NCI-H2227 (cell line): ENCODE data around the gene PPP1R13B.
"Not testable (repeated sequence)": the region's sequence is repeated elsewhere in the genome, so short reads cannot be mapped to it uniquely, and the experiment has no call there.

Source experiments
- DNase-seq: peaks from one replicate; lab custom pipeline; 2025; ENCODE audit not compliant: unreplicated experiment; lab: John Stamatoyannopoulos, UW

The PPP1R13B gene

GRCh38 chr14:103847451-103848174, at the start of gene PPP1R13B:
TSS of gene PPP1R13B (minus strand) at chr14:103847575. CDS start at chr14:103847307, 268 bp downstream.
- DNase-seq: peak; percentile 93

- peak; percentile 9 for DNase-seq
Observed at GRCh38 chr14:103896578-103896977, 49.2 kb upstream of the PPP1R13B start.

GRCh38 chr14:103894723-103895059, 47.3 kb upstream of the PPP1R13B start:
- no peak for DNase-seq

- no peak for DNase-seq
Observed at GRCh38 chr14:103894034-103894722, 46.8 kb upstream of the PPP1R13B start.

GRCh38 chr14:103892247-103892646, 44.9 kb upstream of the PPP1R13B start:
- DNase-seq: no peak

DNA sequence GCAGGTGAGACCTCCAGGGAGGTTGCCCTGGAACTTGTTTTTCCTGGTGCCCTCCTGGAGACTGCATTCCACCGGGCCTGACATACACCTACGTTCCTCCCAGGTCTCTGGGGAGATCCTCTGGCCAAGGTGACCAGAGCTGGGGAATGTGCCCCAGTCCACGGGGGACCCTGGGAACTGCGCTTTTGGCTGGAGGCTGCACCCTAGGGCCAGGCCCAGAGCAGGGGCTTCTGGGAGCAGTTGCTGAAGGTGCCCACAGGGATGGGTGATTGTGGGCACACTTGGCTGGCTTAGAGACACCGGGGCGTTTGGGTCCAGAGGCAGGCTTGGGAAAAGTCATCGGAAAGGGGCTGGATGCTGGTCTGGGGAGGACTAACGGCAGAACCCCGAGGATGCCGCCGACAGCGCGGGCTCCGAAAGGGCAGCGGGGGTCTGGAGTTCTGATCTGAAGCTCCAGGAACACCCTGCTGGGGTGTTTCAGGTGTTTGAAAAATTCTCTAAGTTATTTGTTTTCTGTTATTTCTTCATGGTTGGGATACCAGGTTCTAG, 44.4 kb upstream of the PPP1R13B start:
- no peak for DNase-seq

DNA sequence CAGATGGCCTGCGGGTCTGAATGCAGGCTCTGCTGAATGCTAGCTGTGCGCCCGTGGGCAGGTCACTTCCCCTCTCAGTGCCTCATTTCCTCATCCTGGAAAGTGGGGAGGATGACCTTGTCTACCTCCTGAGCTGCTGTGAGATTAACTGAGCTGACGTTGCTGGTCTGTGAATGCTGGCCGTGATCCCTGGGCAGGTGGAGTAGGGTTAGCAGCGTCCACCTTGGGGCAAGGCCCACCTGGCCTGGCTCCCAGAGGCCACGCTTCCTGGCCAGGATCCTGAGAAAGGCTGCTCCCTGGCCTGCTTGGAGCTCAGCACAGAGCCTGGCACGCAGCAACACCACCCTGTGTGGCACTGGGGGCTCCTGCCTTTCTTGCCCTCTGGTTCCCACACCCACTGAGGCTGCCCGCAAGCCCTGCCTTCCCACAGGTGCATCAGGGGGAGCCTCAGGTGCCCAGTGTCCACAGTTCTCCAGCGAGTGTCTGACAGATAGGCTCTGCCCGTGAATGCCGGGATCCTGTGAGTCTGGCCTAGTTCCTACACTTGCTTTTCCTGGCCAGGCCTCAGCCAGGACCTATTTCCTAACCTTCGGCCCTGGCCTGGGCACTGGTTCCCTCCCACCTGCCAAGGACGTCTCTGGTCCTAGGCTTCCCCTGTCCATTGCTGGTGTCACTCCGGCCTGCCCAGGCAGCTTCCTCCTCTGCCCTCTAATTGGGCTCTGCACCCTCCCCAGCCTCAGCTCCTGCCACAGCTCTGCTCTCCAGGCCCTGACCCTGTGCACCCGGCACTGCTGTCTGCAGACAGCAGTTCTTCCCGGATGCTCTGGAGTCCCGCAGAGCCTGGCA, 43.7 kb upstream of the PPP1R13B start:
- DNase-seq: no peak

DNA sequence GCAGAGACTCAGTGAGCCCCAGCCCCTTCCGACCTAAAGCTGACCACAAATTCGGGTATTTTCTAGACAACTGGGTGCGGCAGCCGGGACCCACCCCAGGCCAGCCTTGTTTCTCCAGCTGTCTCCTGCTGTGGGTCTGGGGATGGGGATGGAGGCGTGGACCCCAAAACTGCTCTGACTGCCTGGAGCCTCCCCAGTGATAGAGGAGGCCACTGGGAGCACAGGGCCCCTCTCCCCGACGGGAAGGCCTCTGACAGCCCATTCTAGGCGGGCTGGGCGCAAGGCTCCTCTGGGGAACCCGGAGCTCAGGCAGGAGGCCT, 42.6 kb upstream of the PPP1R13B start:
- DNase-seq: no peak

DNA sequence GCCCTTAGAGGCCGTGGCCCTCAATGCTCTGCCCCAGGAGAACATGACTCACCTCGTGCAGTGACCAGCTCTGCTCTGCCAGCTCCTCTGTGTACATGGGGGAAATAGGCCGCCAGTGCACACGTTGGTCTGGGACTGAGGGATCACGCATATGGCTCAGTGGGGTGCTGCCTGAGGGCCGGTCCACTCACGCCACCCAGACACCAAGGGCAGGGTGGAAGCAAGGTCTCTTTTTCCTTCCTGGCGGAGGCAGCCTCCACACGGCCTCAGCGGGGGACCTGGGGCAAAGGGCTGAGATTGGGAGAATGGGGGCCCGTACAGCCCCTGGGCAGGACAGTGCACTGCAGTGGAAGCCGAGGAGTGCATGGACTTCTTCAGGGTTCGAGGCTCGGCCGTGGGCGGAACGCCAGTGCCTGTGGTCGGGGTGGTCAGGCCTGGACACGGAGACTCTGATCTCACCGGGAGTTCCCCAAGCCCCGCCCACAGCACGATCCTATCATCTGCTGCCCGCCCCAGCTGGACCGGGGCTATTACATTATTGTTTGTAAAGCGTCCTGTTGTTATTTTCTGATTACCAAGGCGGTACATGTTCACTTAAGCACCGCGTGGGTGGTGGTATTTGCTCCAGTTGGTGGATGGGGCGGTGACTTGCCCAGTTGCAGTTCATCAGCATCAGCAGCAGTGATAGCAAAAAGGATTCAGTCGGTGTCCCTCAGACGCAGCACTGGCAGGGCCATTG, 42.1 kb upstream of the PPP1R13B start:
- DNase-seq: peak; percentile 46

GRCh38 chr14:103889002-103889312, 41.6 kb upstream of the PPP1R13B start:
- not testable (repeated sequence) for DNase-seq

GRCh38 chr14:103887557-103888115, 40.3 kb upstream of the PPP1R13B start:
- no peak for DNase-seq

- no peak for DNase-seq
Observed at GRCh38 chr14:103887170-103887501, 39.8 kb upstream of the PPP1R13B start.

DNA sequence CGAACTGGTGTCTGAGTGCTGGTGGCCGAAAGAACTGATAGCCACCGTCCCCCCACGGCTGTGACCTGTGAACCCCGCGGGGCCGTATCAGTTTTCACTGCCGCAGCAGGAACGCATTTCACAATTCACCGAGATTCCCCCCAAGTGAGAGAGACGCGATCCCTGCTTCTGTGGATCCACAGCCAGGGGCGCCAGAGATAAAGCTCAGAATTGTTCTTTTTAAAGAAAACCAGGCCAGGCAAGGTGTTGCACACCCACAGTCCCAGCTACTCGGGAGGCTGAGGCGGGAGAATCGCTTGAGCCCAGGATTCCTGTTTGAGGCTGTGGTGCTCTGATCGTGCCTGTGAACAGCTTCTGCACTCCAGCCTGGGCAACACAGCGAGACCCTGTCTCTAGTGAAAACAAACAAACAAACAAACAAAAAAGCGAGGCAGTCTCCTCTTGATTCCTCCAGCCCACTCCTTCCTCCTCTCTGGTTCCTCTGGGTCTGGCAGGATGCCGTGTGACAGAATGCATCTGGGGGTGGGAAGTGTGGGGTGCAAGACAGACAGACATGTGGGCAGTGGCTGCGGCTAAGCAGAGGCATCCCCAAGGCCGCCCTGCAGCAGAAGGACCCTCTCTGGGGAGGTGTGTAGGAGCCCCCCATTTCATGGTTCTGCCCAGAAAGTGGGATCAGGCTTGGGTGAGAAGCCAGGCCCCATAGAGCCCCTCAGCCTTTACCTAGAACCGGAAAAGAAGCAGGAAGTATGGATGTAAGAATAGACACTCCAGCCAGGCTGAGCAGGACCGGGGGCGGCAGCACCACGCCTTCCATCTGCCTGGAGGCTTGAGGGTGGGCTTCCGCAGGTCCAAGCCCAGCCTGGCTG, 39.2 kb upstream of the PPP1R13B start:
- DNase-seq: peak; percentile 34

GRCh38 chr14:103885509-103885932, 38.1 kb upstream of the PPP1R13B start:
- no peak for DNase-seq

DNA sequence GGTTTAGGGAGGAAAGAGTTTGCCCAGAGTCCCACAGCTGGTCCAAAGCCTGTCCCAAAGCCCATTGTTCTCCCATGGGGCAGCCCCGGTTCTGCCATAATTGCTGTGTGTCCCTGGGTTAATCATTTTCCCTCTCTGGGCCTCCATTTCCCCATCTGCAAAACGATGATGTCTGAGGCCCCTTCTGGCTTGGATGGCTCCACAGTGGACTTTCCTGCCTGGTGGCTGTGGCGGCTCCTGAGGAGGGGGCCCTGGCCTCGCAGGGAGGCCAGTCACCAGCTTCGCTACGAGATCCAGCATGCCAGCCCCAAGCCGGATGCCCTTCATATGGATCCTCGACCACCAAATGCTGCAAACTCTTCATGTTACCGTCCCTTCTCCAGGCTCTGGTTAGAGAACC, 37.5 kb upstream of the PPP1R13B start:
- DNase-seq: no peak

DNA sequence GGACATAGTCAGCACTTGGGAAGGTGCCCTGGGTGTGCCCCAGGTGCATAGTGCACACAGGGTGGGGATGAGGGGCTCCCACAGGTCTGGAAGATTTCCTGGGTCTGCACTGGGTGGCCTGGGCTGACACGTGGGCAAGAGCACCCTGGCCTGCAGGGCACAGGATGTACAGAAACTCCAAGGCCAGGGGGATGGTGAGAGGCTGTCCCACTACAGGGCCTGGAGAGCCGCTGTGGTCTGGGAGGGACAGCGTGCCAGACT, 35.8 kb upstream of the PPP1R13B start:
- DNase-seq: no peak

DNA sequence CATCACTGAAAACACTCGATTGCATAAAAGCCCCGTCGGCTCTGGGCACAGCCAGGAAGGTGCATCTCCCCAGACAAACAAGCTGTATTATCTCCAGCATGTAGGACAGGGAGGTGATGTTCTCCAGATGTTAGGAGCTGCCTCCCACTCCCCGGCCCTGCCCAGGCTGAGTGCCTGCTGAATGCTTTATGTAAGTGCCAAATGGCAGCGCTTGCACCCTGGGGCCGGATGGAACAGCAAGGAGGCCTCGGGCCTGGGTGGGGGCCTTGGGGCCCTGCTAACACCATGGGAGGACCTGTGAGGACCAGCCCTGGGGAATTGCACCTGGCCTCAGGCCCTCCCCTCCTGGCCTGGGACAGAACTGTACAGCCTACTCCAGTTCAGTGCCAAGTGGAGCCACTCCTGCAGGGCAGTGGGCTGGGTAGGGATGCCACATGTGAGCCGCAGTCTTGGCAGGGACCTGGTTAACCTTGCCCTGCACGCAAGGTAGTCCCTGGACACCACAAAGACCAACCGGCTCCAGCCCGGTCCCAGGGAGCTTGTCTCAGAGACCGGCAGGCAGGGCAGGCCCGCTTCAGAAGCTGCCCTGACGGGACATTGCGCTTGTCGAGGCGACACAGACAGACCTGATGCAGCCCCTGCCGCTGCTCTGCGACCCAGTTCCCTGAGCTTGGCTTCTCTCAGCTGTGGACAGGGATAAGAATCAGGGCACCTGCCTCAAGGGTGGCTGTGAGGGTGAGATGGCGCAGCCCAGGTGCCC, 35.3 kb upstream of the PPP1R13B start:
- DNase-seq: no peak

DNA sequence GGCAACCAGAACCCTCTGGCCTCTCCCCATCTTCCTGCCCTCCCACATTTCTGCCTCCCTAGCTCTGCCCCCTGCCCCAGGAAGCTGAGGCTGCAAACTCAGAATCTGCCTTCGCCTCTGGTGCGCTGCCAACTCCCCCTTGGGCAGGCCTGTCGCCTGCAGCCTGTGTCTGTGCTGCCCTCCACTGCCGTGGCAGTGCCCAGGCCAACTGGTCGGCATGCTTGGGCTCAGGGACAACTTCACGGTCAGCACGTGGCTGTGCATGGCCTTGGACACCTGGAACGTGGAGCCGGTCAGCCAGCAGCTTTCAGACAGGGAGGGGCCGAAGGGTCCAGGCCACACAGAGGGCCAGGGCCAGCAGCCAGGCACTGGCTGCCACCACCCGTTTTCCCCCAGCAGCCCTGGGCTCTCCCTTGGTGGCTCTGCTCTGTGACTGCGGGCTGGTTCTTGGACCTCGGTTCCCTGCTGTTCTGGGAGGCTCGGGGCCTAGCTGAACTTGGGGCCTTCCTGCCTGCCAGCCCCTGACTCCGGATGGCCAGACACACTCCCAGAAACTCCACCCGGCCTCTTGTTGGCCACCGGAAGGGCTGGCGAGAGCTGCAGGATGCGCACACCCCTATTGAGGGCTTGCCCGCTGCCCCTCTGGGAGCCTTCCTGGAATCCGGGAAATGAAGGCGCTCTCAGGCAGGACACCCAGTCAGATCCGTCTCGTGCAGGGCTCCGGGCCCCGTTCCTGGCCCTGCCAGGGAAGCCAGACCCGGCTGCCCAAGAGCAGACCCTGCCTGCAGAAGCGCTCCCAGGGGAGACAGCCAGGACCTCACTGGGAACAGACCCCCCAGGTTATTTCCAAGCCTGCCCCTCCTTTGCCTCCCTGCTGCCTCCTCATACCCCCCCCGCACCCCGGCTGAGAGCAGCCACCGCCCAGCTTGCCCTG, 34.2 kb upstream of the PPP1R13B start:
- DNase-seq: no peak
